ENCODE measurements around the gene SPG11.
"Not testable (repeated sequence)": the region's sequence is repeated elsewhere in the genome, so short reads cannot be mapped to it uniquely, and the experiment has no call there.

The SPG11 gene

GRCh38 chr15:44536302-44536961 is 127.0 kb downstream of the SPG11 start:
- DNase-seq (ENCODE audit: low read depth): no peak
- TF ChIP-seq, protein P1, sequence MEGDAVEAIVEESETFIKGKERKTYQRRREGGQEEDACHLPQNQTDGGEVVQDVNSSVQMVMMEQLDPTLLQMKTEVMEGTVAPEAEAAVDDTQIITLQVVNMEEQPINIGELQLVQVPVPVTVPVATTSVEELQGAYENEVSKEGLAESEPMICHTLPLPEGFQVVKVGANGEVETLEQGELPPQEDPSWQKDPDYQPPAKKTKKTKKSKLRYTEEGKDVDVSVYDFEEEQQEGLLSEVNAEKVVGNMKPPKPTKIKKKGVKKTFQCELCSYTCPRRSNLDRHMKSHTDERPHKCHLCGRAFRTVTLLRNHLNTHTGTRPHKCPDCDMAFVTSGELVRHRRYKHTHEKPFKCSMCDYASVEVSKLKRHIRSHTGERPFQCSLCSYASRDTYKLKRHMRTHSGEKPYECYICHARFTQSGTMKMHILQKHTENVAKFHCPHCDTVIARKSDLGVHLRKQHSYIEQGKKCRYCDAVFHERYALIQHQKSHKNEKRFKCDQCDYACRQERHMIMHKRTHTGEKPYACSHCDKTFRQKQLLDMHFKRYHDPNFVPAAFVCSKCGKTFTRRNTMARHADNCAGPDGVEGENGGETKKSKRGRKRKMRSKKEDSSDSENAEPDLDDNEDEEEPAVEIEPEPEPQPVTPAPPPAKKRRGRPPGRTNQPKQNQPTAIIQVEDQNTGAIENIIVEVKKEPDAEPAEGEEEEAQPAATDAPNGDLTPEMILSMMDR (IDR thresholded peaks at IDR 0.05; ENCODE audit: insufficient read depth, low read depth, low read length, missing control alignments): peak; percentile 40
- peak overlapping the region; percentile 62 for H3K4me3 ChIP-seq (ENCODE audit: low read depth, low read length)

DNA sequence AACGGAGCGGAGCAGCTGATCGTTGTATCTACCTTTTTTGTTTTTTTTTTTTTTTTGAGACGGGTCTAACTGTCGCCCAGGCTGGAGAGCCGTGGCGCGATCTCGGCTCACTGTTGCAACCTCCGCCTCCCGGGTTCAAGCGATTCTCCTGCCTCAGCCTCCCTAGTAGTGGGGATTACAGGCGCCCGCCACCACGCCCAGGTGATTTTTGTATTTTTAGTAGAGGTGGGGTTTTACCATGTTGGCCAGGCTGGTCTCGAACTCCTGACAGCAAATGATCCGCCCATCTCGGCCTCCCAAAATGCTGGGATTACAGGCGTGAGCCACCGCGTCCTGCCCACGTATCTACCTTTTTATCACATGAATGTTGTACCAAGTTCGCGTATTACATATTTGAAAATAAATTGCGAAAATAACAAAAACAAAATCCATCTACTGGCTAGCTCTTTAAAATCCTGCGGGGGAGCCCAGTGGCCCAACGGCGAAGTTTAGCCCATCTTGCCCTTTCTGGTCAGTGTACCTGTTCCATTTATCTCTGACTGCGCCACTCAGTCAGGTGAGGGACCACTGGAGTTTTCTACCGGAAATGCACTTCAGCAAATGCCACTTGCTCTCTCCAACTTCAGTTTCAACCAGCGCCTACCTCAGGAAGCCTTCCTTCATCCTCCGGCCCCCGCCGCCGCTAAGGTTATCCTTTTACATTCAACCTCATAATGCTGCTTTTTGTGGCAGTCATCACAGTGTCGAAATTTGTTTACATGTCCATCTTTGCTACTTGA is 127.8 kb downstream of the SPG11 start:
- peak; percentile 50 for DNase-seq (ENCODE audit: low read depth)
- TF ChIP-seq, protein P1 (IDR thresholded peaks at IDR 0.05; ENCODE audit: insufficient read depth, low read depth, low read length, missing control alignments): no peak
- peak overlapping the region; percentile 62 for H3K4me3 ChIP-seq (ENCODE audit: low read depth, low read length)

GRCh38 chr15:44535092-44535491 is 128.4 kb downstream of the SPG11 start:
- TF ChIP-seq, protein P1 (IDR thresholded peaks at IDR 0.05; ENCODE audit: insufficient read depth, low read depth, low read length, missing control alignments): no peak
- DNase-seq (ENCODE audit: low read depth): no peak
- H3K4me3 ChIP-seq (ENCODE audit: low read depth, low read length): no peak overlapping the region

GRCh38 chr15:44532689-44533088 is 130.8 kb downstream of the SPG11 start:
- peak; percentile 15 for DNase-seq (ENCODE audit: low read depth)
- TF ChIP-seq, protein P1 (IDR thresholded peaks at IDR 0.05; ENCODE audit: insufficient read depth, low read depth, low read length, missing control alignments): peak; percentile 13
- no peak overlapping the region for H3K4me3 ChIP-seq (ENCODE audit: low read depth, low read length)

DNA sequence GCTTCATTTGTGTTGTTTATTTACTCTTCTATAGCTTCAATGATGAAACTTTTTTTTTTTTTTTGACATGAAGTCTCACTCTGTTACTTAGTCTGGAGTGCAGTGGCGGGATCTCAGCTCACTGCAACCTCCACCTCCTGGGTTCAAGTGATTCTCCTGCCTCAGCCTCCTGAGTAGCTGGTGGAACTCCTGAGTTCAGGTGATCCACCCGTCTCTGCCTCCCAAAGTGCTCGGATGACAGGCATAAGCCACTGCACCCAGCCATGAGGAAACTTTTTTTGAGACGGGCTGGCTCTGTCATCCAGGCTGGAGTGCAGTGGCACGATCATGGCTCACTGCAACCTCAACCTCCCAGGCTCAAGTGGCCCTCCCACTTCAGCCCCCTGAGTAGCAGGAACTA is 131.2 kb downstream of the SPG11 start:
- H3K4me3 ChIP-seq (ENCODE audit: low read depth, low read length): not testable (repeated sequence)

DNA sequence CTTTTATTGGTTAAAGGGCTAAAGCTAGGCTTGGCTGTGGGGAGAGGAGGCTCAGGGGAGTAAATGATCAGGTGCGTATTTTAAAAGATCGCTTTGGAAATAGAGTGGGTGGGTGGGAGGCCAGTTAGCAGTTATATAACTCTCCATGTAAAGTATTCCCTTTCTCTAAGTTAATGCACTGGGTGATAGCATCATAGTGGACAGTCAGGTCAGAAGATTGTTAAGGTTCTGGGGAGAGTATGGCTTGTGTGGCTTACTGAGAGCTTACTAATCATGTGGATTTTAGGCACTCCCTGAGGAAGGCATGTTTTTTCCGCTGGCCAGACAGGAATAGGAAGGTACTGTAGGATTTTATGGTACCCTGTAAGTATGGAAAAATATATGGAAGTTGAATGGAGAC is 132.8 kb downstream of the SPG11 start:
- TF ChIP-seq, protein P1 (IDR thresholded peaks at IDR 0.05; ENCODE audit: insufficient read depth, low read depth, low read length, missing control alignments): no peak
- H3K4me3 ChIP-seq (ENCODE audit: low read depth, low read length): no peak overlapping the region
- no peak for DNase-seq (ENCODE audit: low read depth)

More for the DNA sequence above, 131.2 kb downstream of the SPG11 start:
- DNase-seq (ENCODE audit: low read depth): not testable (repeated sequence)

DNA sequence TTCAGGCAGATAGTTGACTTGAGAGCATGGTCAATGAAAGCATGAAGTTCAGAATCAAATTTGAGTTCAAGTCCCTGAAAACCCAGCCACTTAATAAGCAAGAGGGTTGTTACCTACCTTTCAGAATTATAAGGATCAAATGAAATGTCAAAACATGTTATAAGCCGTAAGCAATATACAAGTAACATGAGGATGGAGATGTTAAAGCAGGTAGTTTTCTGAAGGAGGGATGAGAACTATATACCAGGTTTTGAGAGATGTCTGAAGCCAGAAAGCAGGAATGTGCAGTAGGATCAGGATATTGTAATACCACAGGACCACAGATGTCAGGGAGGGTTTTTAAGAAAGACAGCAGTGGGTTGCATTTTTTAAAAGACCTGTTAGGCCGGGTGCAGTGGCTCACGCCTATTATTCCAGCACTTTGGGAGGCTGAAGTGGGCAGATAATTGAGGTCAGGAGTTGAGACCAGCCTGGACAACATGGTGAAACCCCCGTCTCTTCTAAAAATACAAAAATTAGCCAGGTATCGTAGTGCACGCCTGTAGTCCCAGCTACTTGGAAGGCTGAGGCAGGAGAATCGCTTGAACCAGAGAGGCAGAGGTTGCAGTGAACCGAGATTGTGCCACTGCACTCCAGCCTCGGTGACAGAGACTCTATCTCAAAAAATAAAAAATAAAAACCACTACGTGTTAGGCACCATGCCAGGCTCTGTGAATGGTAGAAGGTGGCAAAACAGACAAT is 133.4 kb downstream of the SPG11 start:
- TF ChIP-seq, protein P1 (IDR thresholded peaks at IDR 0.05; ENCODE audit: insufficient read depth, low read depth, low read length, missing control alignments): no peak
- no peak overlapping the region for H3K4me3 ChIP-seq (ENCODE audit: low read depth, low read length)
- no peak for DNase-seq (ENCODE audit: low read depth)

All from GM12865 (cell line).